HepG2 (cell line): ENCODE measurements around the gene RHOC. TPM values are rescaled to one million over a fixed set of nuclear protein-coding genes. Genes with fewer than 3 reads are reported as not detected.

Source experiments
- ATAC-seq: fragments of 200-7000 bp; cut with Tn5 transposase; 3 replicates; pipeline ENCODE4 v1.9.1; 2020; ENCODE audit warnings: mild to moderate bottlenecking, moderate library complexity
- BruUV-seq: library from RNA; stranded (reverse); fragments of 400-500 nt; replicated peaks from 2 replicates; lab custom pipeline; 2021; lab: Mats Ljungman, UMichigan
- CTCF ChIA-PET: fragments of 300-600 bp; formaldehyde crosslinking; extraction: SDS; loops from one replicate; lab custom pipeline; 2021; ENCODE audit warnings: low total read pairs, inconsistent platforms, low intra/inter-chr PET ratio; lab: Yijun Ruan, JAX
- POLR2A ChIA-PET: fragments of 350-600 bp; sonication (Branson Sonifier 250); formaldehyde crosslinking; loops from one replicate; lab custom pipeline; 2020; ENCODE audit warnings: antibody characterized with exemption, inconsistent platforms; lab: Yijun Ruan, JAX
- DNase-seq: peaks from one replicate; pipeline ENCODE4 v3.0.0-alpha.2; 2015; ENCODE audit warnings: low spot score
- FAIRE-seq: peaks from 3 replicates; lab custom pipeline; 2011; peaks lifted over from hg19 to GRCh38; lab: Jason Lieb, UNC
- H2AFZ ChIP-seq: one replicate; pipeline ENCODE4 v1.6.1; 2011; ENCODE audit warnings: low read length, inconsistent platforms
- H3K27ac ChIP-seq: fragments of 300-600 bp; 3 replicates; pipeline ENCODE4 v1.8.0; 2011; ENCODE audit warnings: mixed run types, mild to moderate bottlenecking, mixed read lengths, low read length, inconsistent platforms; ENCODE audit not compliant: insufficient read depth; ENCODE audit errors: extremely low read length
- H3K27me3 ChIP-seq, 2 experiments: fragments of 200-600 bp in 1 of 2; 2 replicates in 1 of 2; 3 replicates in 1 of 2; pipeline versions ENCODE4 v1.6.0 to v1.8.0; 2011; ENCODE audit warnings: low read length in 2 of 2, mild to moderate bottlenecking in 2 of 2, moderate library complexity in 2 of 2, inconsistent platforms in 1 of 2; ENCODE audit not compliant: insufficient read depth in 2 of 2, control insufficient read depth in 1 of 2
- H3K36me3 ChIP-seq, 2 experiments: fragments of 200-600 bp in 1 of 2; replicated peaks in 1 of 2; 2 replicates in 1 of 2; 3 replicates in 1 of 2; pipeline versions ENCODE4 v1.5.1 to v1.8.0; 2011; ENCODE audit warnings: low read length in 2 of 2, inconsistent platforms in 1 of 2; ENCODE audit not compliant: insufficient read depth in 2 of 2, control insufficient read depth in 1 of 2
- H3K4me1 ChIP-seq: 2 replicates; pipeline ENCODE4 v1.5.1; 2012; ENCODE audit warnings: low read length, inconsistent platforms; ENCODE audit not compliant: insufficient read depth
- H3K4me2 ChIP-seq: 2 replicates; pipeline ENCODE4 v1.6.0; 2011; ENCODE audit warnings: low read depth, low read length, inconsistent platforms
- H3K4me3 ChIP-seq, 3 experiments: fragments of 200-600 bp in 1 of 3; sonication (generic), shearing (Covaris generic) in 1 of 3; replicated peaks in 1 of 3; 2 replicates each; pipeline ENCODE4 v1.5.1; 2011 to 2016; ENCODE audit warnings: low read length in 3 of 3, inconsistent platforms in 2 of 3, low read depth in 2 of 3, mild to moderate bottlenecking in 2 of 3, control low read depth in 1 of 3, mixed read lengths in 1 of 3; ENCODE audit not compliant: insufficient read depth in 1 of 3
- H3K79me2 ChIP-seq: one replicate; pipeline ENCODE4 v1.6.1; 2011; ENCODE audit warnings: low read length, inconsistent platforms; ENCODE audit not compliant: insufficient read depth
- H3K9ac ChIP-seq: 2 replicates; pipeline ENCODE4 v1.6.0; 2011; ENCODE audit warnings: mild to moderate bottlenecking, low read depth, low read length, inconsistent platforms; ENCODE audit not compliant: insufficient read depth
- H3K9me3 ChIP-seq: 2 replicates; pipeline ENCODE4 v1.5.1; 2012; ENCODE audit warnings: mild to moderate bottlenecking, low read length
- H4K20me1 ChIP-seq: 2 replicates; pipeline ENCODE4 v1.6.0; 2011; ENCODE audit warnings: inconsistent platforms, mild to moderate bottlenecking, low read length, moderate library complexity; ENCODE audit not compliant: insufficient read depth
- HOXA3 ChIP-seq: sonication (generic); formaldehyde crosslinking; IDR thresholded peaks from 2 replicates; pipeline ENCODE4 v1.5.0; 2020; ENCODE audit warnings: missing genetic modification reagents
- IKZF1 ChIP-seq: fragments of 450-650 bp; IDR thresholded peaks from 2 replicates; pipeline ENCODE4 v1.7.1; 2016
- POLR2AphosphoS2 ChIP-seq: IDR thresholded peaks from 2 replicates; pipeline ENCODE4 v1.6.1; 2011; ENCODE audit warnings: low read depth, low read length, improper control_type of control experiment
- SIN3B ChIP-seq: fragments of 150-350 bp; IDR thresholded peaks from 2 replicates; pipeline ENCODE4 v1.6.1; 2014; ENCODE audit warnings: low read length
- SIX1 ChIP-seq: sonication (generic); formaldehyde crosslinking; IDR thresholded peaks from 2 replicates; pipeline ENCODE4 v1.4.0; 2020; ENCODE audit warnings: missing genetic modification reagents, borderline replicate concordance
- SRSF9 ChIP-seq: fragments of 200-400 bp; formaldehyde crosslinking; IDR thresholded peaks from 2 replicates; pipeline ENCODE4 v1.6.1; 2018; ENCODE audit warnings: borderline replicate concordance, mild to moderate bottlenecking, low read depth, low read length; ENCODE audit not compliant: insufficient read depth, poor library complexity, severe bottlenecking
- ZBTB39 ChIP-seq: sonication (generic); formaldehyde crosslinking; IDR thresholded peaks from 2 replicates; pipeline ENCODE4 v1.5.0; 2020; ENCODE audit warnings: missing genetic modification reagents
- ZNF597 ChIP-seq: sonication (generic); formaldehyde crosslinking; IDR thresholded peaks from 2 replicates; pipeline ENCODE4 v1.5.0; 2020; ENCODE audit warnings: missing genetic modification reagents
- ZNF660 ChIP-seq: sonication (generic); formaldehyde crosslinking; IDR thresholded peaks from 2 replicates; pipeline ENCODE4 v1.5.1; 2020; ENCODE audit warnings: mild to moderate bottlenecking, low read depth, missing genetic modification reagents, borderline replicate concordance
- ZNF7 ChIP-seq: IDR thresholded peaks from 2 replicates; pipeline ENCODE4 v1.6.1; 2016; ENCODE audit warnings: missing biosample characterization, missing genetic modification reagents
- ZNF841 ChIP-seq: sonication (generic); formaldehyde crosslinking; IDR thresholded peaks from 2 replicates; pipeline ENCODE4 v1.8.1; 2023; ENCODE audit warnings: missing genetic modification reagents, borderline replicate concordance
- ZNF878 ChIP-seq: sonication (generic); formaldehyde crosslinking; IDR thresholded peaks from 2 replicates; pipeline ENCODE4 v1.8.1; 2023; ENCODE audit warnings: mild to moderate bottlenecking, missing genetic modification reagents, moderate library complexity
- WGBS: methylation state at CpG from one replicate; pipeline ENCODE4 v1.1.6; 2017; ENCODE audit warnings: low lambda C conversion rate; 5-methylcytosine and 5-hydroxymethylcytosine counted together
- in situ Hi-C: cut with HindIII; loops from 2 replicates; pipeline ENCODE4 v1.10.0; 2017; ENCODE audit warnings: low pct_unique_long_range_greater_than_20kb; ENCODE audit not compliant: extremely low pct_ligation_motif_present
- intact Hi-C: fragments of 100-400 bp; cut with micrococcal nuclease; formaldehyde crosslinking; loops from one replicate; pipeline ENCODE4 v1.10.0; 2022; ENCODE audit not compliant: unreplicated experiment
- polyA plus RNA-seq, 8 experiments: library from polyadenylated mRNA; depleted of rRNA in 3 of 8; stranded (reverse) in 7 of 8; unstranded in 1 of 8; fragments of >200 nt; fragmentation: Illumina TruSeq in 4 of 8; extraction: Trizol in 4 of 8; gene quantifications; 2 replicates each; pipeline versions ENCODE4 v1.2.1 to v1.2.3, GENCODE V29; 2011 to 2016; ENCODE audit warnings: low read depth in 4 of 8, missing spikeins in 1 of 8, mixed read lengths in 1 of 8; ENCODE audit not compliant: insufficient read depth in 1 of 8
- total RNA-seq, 5 experiments: library from RNA; depleted of rRNA; stranded (reverse); fragments of >200 nt; fragmentation: Illumina TruSeq; extraction: Trizol; gene quantifications; 2 replicates each; pipeline ENCODE4 v1.2.3, GENCODE V29; 2016; ENCODE audit warnings: low read depth in 1 of 5
- TF ChIP-seq, protein P1 (sequence below): sonication (generic); formaldehyde crosslinking; IDR thresholded peaks from 2 replicates; pipeline ENCODE4 v1.5.0; 2020; ENCODE audit warnings: mild to moderate bottlenecking, missing genetic modification reagents, borderline replicate concordance
- TF ChIP-seq, protein P2 (sequence below): sonication (generic); formaldehyde crosslinking; IDR thresholded peaks from 2 replicates; pipeline ENCODE4 v1.4.0; 2020; ENCODE audit warnings: missing genetic modification reagents, borderline replicate concordance

Gene RHOC
- total and polyA plus RNA-seq, 2 of the 13 experiments (the other 11 are each of a cell fraction or from before 2014, with no cell fraction given) = 64.3 to 182 TPM

DNA sequence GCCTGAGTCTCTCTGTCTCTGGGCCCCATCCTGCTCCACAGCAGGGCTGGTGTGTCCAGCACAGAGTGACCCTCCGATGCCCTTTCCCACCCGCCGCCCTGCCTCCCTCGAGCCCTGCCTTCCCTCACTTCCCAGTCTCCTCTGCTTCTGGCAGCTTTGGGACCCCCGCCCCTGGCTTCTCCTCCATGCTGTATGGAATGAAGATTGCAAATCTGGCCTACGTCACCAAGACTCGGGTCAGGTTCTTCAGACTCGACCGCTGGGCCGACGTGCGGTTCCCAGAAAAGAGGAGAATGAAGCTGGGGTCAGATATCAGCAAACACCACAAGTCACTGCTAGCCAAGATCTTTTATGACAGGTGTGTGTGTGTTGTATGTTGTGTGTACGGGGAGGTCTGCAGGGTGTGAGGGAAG lies 18.1 kb downstream of the RHOC start:
- POLR2A ChIA-PET = interaction anchor here (0.9 to 2.0 kb wide), 2 partner anchors 10 to 16 kb away, joined by 3 to 12 read pairs; no protein-coding TSS in a partner anchor
- TF ChIP-seq, protein P1, sequence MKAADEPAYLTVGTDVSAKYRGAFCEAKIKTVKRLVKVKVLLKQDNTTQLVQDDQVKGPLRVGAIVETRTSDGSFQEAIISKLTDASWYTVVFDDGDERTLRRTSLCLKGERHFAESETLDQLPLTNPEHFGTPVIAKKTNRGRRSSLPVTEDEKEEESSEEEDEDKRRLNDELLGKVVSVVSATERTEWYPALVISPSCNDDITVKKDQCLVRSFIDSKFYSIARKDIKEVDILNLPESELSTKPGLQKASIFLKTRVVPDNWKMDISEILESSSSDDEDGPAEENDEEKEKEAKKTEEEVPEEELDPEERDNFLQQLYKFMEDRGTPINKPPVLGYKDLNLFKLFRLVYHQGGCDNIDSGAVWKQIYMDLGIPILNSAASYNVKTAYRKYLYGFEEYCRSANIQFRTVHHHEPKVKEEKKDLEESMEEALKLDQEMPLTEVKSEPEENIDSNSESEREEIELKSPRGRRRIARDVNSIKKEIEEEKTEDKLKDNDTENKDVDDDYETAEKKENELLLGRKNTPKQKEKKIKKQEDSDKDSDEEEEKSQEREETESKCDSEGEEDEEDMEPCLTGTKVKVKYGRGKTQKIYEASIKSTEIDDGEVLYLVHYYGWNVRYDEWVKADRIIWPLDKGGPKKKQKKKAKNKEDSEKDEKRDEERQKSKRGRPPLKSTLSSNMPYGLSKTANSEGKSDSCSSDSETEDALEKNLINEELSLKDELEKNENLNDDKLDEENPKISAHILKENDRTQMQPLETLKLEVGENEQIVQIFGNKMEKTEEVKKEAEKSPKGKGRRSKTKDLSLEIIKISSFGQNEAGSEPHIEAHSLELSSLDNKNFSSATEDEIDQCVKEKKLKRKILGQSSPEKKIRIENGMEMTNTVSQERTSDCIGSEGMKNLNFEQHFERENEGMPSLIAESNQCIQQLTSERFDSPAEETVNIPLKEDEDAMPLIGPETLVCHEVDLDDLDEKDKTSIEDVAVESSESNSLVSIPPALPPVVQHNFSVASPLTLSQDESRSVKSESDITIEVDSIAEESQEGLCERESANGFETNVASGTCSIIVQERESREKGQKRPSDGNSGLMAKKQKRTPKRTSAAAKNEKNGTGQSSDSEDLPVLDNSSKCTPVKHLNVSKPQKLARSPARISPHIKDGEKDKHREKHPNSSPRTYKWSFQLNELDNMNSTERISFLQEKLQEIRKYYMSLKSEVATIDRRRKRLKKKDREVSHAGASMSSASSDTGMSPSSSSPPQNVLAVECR (CRISPR knock-in tag) = no peak
- TF ChIP-seq, protein P2, sequence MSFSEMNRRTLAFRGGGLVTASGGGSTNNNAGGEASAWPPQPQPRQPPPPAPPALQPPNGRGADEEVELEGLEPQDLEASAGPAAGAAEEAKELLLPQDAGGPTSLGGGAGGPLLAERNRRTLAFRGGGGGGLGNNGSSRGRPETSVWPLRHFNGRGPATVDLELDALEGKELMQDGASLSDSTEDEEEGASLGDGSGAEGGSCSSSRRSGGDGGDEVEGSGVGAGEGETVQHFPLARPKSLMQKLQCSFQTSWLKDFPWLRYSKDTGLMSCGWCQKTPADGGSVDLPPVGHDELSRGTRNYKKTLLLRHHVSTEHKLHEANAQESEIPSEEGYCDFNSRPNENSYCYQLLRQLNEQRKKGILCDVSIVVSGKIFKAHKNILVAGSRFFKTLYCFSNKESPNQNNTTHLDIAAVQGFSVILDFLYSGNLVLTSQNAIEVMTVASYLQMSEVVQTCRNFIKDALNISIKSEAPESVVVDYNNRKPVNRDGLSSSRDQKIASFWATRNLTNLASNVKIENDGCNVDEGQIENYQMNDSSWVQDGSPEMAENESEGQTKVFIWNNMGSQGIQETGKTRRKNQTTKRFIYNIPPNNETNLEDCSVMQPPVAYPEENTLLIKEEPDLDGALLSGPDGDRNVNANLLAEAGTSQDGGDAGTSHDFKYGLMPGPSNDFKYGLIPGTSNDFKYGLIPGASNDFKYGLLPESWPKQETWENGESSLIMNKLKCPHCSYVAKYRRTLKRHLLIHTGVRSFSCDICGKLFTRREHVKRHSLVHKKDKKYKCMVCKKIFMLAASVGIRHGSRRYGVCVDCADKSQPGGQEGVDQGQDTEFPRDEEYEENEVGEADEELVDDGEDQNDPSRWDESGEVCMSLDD (CRISPR knock-in tag) = no peak
- TF ChIP-seq ZNF660 (CRISPR knock-in tag) (no peak), ZNF878 (CRISPR knock-in tag) (no peak), IKZF1 (no peak), SIN3B (no peak), SIX1 (no peak), POLR2AphosphoS2 (no peak), ZNF7 (CRISPR knock-in tag) (no peak), ZBTB39 (no peak), HOXA3 (CRISPR knock-in tag) (no peak), ZNF841 (CRISPR knock-in tag) (no peak), SRSF9 (no peak), ZNF597 (no peak)

More for the DNA sequence above, 18.1 kb downstream of the RHOC start:
- no peak overlapping the region for H3K27ac ChIP-seq
- H2AFZ ChIP-seq = no peak overlapping the region
- no TSS peak for BruUV-seq
- FAIRE-seq (no peak), DNase-seq (no peak), ATAC-seq (no peak)
- CTCF ChIA-PET = no interaction called here
- no peaks in the 10 kb centered on the region for H3K9me3 ChIP-seq
- WGBS = 98% methylated on average over 13 of the region's 13 CpGs
- H3K4me1 ChIP-seq = no peaks in the 10 kb centered on the region
- H3K4me3 ChIP-seq = no peak overlapping the region
- H3K79me2 ChIP-seq = peaks cover 9% of the 10 kb centered on the region
- H3K27me3 ChIP-seq = no peaks in the 10 kb centered on the region
- in situ Hi-C loops (no loop called here), intact Hi-C loops (no loop called here)
- peaks cover 16 to 39% of the 10 kb centered on the region in 2 experiments for H3K36me3 ChIP-seq
- no peak overlapping the region for H3K4me2 ChIP-seq
- H3K9ac ChIP-seq = no peak overlapping the region
- no peaks in the 10 kb centered on the region for H4K20me1 ChIP-seq
